Gastrocnemius medialis (tissue), 4 donors: ENCODE results near the gene ASCL5. TPM values are rescaled to one million over a fixed set of nuclear protein-coding genes. Genes with fewer than 3 reads are reported as not detected.

Experiments
- ATAC-seq, 2 donors: fragments of 150-250 bp; one replicate each; pipeline ENCODE4 v1.9.1; 2016
- DNase-seq, 2 donors: peaks; one replicate each; pipeline ENCODE4 v3.0.0-alpha.2; 2019
- H3K27ac ChIP-seq, 4 donors: fragments of 200-600 bp; sonication (generic); 1 replicate in 1 of 4; 2 replicates in 3 of 4; pipeline ENCODE4 v1.5.1; 2016 to 2018; ENCODE audit warnings: mild to moderate bottlenecking in 2 of 4, moderate library complexity in 1 of 4
- H3K27me3 ChIP-seq, 3 donors: fragments of 200-600 bp; sonication (generic) in 2 of 3; 1 replicate in 1 of 3; 2 replicates in 2 of 3; pipeline versions ENCODE4 v1.5.1 to v1.6.0; 2016 to 2019; ENCODE audit warnings: mild to moderate bottlenecking in 1 of 3, moderate library complexity in 1 of 3
- H3K36me3 ChIP-seq, 2 donors: fragments of 200-600 bp; sonication (generic) in 1 of 2; one replicate each; pipeline ENCODE4 v1.5.1; 2017 to 2018
- H3K4me1 ChIP-seq, 2 donors: fragments of 200-600 bp; sonication (generic) in 1 of 2; one replicate each; pipeline ENCODE4 v1.5.1; 2016 to 2017; ENCODE audit warnings: mild to moderate bottlenecking in 2 of 2
- H3K4me3 ChIP-seq, 4 donors: fragments of 200-600 bp; sonication (generic) in 3 of 4; 1 replicate in 1 of 4; 2 replicates in 3 of 4; pipeline ENCODE4 v1.5.1; 2016 to 2019; ENCODE audit warnings: mild to moderate bottlenecking in 2 of 4
- H3K9me3 ChIP-seq, 3 donors: fragments of 200-600 bp; sonication (generic) in 2 of 3; 1 replicate in 1 of 3; 2 replicates in 2 of 3; pipeline ENCODE4 v1.5.1; 2016 to 2019
- CTCF ChIP-seq, 5 experiments: fragments of 450-650 bp in 3 of 5; fragments of 200-600 bp in 2 of 5; sonication (generic) in 2 of 5; IDR thresholded peaks in 4 of 5; conservative IDR thresholded peaks in 1 of 5; 1 replicate in 4 of 5; 2 replicates in 1 of 5; pipeline ENCODE4 v1.5.1; 2016 to 2019; ENCODE audit warnings: antibody characterized with exemption in 5 of 5, mild to moderate bottlenecking in 3 of 5, moderate library complexity in 3 of 5
- POLR2A ChIP-seq, 2 donors: fragments of 450-650 bp; IDR thresholded peaks; one replicate each; pipeline ENCODE4 v1.6.1; 2017; ENCODE audit warnings: antibody characterized with exemption in 2 of 2, mild to moderate bottlenecking in 2 of 2, moderate library complexity in 2 of 2
- in situ Hi-C, 4 donors: fragments of 200-750 bp; cut with MboI; loops; one replicate each; pipeline versions ENCODE4 v1.15.0 to v1.8.0; 2017; ENCODE audit warnings: low sequenced_read_pairs in 4 of 4
- intact Hi-C: fragments of 100-400 bp; cut with DNase I; formaldehyde crosslinking; loops from one replicate; pipeline ENCODE4 v1.15.1; 2023; ENCODE audit warnings: low total_unique reads
- total RNA-seq, 4 donors: library from RNA; depleted of rRNA; stranded (reverse); fragments of >200 nt; gene quantifications; one replicate each; pipeline versions ENCODE4 v1.1.0 to v1.2.3, GENCODE V29; 2016

ASCL5 gene
- total RNA-seq, 4 donors from 2014 or later: not detected

- DNase-seq (peak; percentile 93 to 96), ATAC-seq (peak; percentile 94 to 96)
- TF ChIP-seq POLR2A (IDR thresholded peaks at IDR 0.05) (no peak), CTCF (IDR thresholded peaks at IDR 0.05 in 4 of 5, conservative IDR thresholded peaks at IDR 0.05 in 1 of 5) (no peak)
- intact Hi-C loops: loop anchor here (1.0 to 2.0 kb wide), 2 partner anchors 16 to 30 kb away; no protein-coding TSS in a partner anchor
- H3K9me3 ChIP-seq: no peaks in the 10 kb centered on the region
- peak within 1 kb of the TSS; percentile 70 to 84 (median 77) for H3K4me3 ChIP-seq
- H3K36me3 ChIP-seq: no peaks in the 10 kb centered on the region
- no peaks in the 10 kb centered on the region for H3K27me3 ChIP-seq
- in situ Hi-C loops: no loop called here
- peaks cover 19 to 33% of the 10 kb centered on the region in 2 donors for H3K4me1 ChIP-seq
- peak within 1 kb of the TSS; percentile 73 to 78 (median 76) for H3K27ac ChIP-seq
Measured at GRCh38 chr1:201154389-201155165, 27.6 kb upstream of the ASCL5 start, which contains the start of gene TMEM9. TMEM9 (minus strand) TSS chr1:201154474; CDS start chr1:201153923, 551 bp downstream.

- peak overlapping the region; percentile 73 to 78 (median 76) for H3K27ac ChIP-seq
- DNase-seq: no peak
- TF ChIP-seq CTCF (IDR thresholded peaks at IDR 0.05 in 4 of 5, conservative IDR thresholded peaks at IDR 0.05 in 1 of 5) (no peak), POLR2A (IDR thresholded peaks at IDR 0.05) (no peak)
- ATAC-seq: peak; percentile 72 to 78
- intact Hi-C loops (loop anchor here (1.0 to 2.0 kb wide), 2 partner anchors 17 to 31 kb away; no protein-coding TSS in a partner anchor), in situ Hi-C loops (no loop called here)
- H3K27me3 ChIP-seq: no peaks in the 10 kb centered on the region
- peaks cover 20 to 38% of the 10 kb centered on the region in 2 donors for H3K4me1 ChIP-seq
- H3K36me3 ChIP-seq: no peaks in the 10 kb centered on the region
- peak overlapping the region; percentile 70 to 84 (median 77) for H3K4me3 ChIP-seq
- H3K9me3 ChIP-seq: no peaks in the 10 kb centered on the region
Measured at GRCh38 chr1:201153474-201154388, 26.7 kb upstream of the ASCL5 start.

- peaks cover 16 to 28% of the 10 kb centered on the region in 2 donors for H3K4me1 ChIP-seq
- DNase-seq (no peak), ATAC-seq (peak; percentile 45 to 49)
- H3K27ac ChIP-seq: no peak overlapping the region
- H3K27me3 ChIP-seq: no peaks in the 10 kb centered on the region
- no peaks in the 10 kb centered on the region for H3K9me3 ChIP-seq
- TF ChIP-seq CTCF (IDR thresholded peaks at IDR 0.05 in 4 of 5, conservative IDR thresholded peaks at IDR 0.05 in 1 of 5): peak; percentile 49 to 58 (median 53)
- no peak for TF ChIP-seq POLR2A (IDR thresholded peaks at IDR 0.05)
- in situ Hi-C loops: loop anchor here in 1 of 4 donors (10.0 kb wide), 1 partner anchor 75 kb away; no protein-coding TSS in a partner anchor
- H3K36me3 ChIP-seq: peaks cover 0 to 13% of the 10 kb centered on the region in 2 donors
- no peak overlapping the region for H3K4me3 ChIP-seq
- intact Hi-C loops: loop anchor here (1.0 kb wide), 1 partner anchor 35 kb away; no protein-coding TSS in a partner anchor
Measured at GRCh38 chr1:201149400-201149799, 22.4 kb upstream of the ASCL5 start.

- no peaks in the 10 kb centered on the region for H3K9me3 ChIP-seq
- intact Hi-C loops: no loop called here
- TF ChIP-seq CTCF (IDR thresholded peaks at IDR 0.05 in 4 of 5, conservative IDR thresholded peaks at IDR 0.05 in 1 of 5) (no peak), POLR2A (IDR thresholded peaks at IDR 0.05) (no peak)
- H3K27ac ChIP-seq: no peak overlapping the region
- peaks cover 7 to 15% of the 10 kb centered on the region in 2 donors for H3K4me1 ChIP-seq
- no peak overlapping the region for H3K4me3 ChIP-seq
- in situ Hi-C loops: loop anchor here in 1 of 4 donors (10.0 kb wide), 1 partner anchor 77 kb away; no protein-coding TSS in a partner anchor
- ATAC-seq: no peak
- no peaks in the 10 kb centered on the region for H3K27me3 ChIP-seq
- DNase-seq: no peak
- peaks cover 0 to 26% of the 10 kb centered on the region in 2 donors for H3K36me3 ChIP-seq
Measured at GRCh38 chr1:201147396-201148015, 20.5 kb upstream of the ASCL5 start.
